Spleen (tissue), 11 donors: Measurements from ENCODE around the gene GLUL. TPM values are rescaled to one million over a fixed set of nuclear protein-coding genes. Genes with fewer than 3 reads are reported as not detected.

ENCODE experiments used
- DNase-seq: peaks from one replicate; pipeline ENCODE4 v3.0.0-alpha.2; 2020
- H3K27ac ChIP-seq, 8 donors: fragments of 200-600 bp; sonication (generic) in 7 of 8; 1 replicate in 4 of 8; 2 replicates in 4 of 8; pipeline versions ENCODE4 v1.5.0 to v1.8.0; 2016 to 2021; ENCODE audit warnings: inconsistent platforms in 4 of 8, mild to moderate bottlenecking in 4 of 8, moderate library complexity in 1 of 8
- H3K27me3 ChIP-seq, 7 donors: fragments of 200-600 bp; sonication (generic) in 6 of 7; replicated peaks in 1 of 7; 1 replicate in 4 of 7; 2 replicates in 3 of 7; pipeline versions ENCODE4 v1.5.0 to v1.8.0; 2016 to 2021; ENCODE audit warnings: inconsistent platforms in 3 of 7, mild to moderate bottlenecking in 1 of 7
- H3K36me3 ChIP-seq, 6 donors: fragments of 200-600 bp; sonication (generic) in 5 of 6; 1 replicate in 4 of 6; 2 replicates in 2 of 6; pipeline versions ENCODE4 v1.5.0 to v1.8.0; 2016 to 2021; ENCODE audit warnings: inconsistent platforms in 2 of 6
- H3K4me1 ChIP-seq, 6 donors: fragments of 200-600 bp; sonication (generic) in 5 of 6; 1 replicate in 3 of 6; 2 replicates in 3 of 6; pipeline versions ENCODE4 v1.5.0 to v1.8.0; 2016 to 2021; ENCODE audit warnings: inconsistent platforms in 3 of 6
- H3K4me3 ChIP-seq, 8 donors: fragments of 200-600 bp; sonication (generic) in 7 of 8; 1 replicate in 4 of 8; 2 replicates in 4 of 8; pipeline versions ENCODE4 v1.5.0 to v1.8.0; 2016 to 2021; ENCODE audit warnings: inconsistent platforms in 4 of 8, mild to moderate bottlenecking in 4 of 8, moderate library complexity in 2 of 8
- H3K9me3 ChIP-seq, 8 donors: fragments of 200-600 bp; sonication (generic) in 7 of 8; 1 replicate in 4 of 8; 2 replicates in 4 of 8; pipeline versions ENCODE4 v1.5.0 to v1.8.0; 2016 to 2021; ENCODE audit warnings: inconsistent platforms in 4 of 8
- POLR2A ChIP-seq, 3 donors: fragments of 450-650 bp; IDR thresholded peaks; one replicate each; pipeline ENCODE4 v1.5.1; 2017; ENCODE audit warnings: antibody characterized with exemption in 3 of 3, mild to moderate bottlenecking in 1 of 3
- POLR2AphosphoS5 ChIP-seq, 3 donors: sonication (generic); formaldehyde crosslinking; IDR thresholded peaks; one replicate each; pipeline ENCODE4 v1.5.1; 2017; ENCODE audit warnings: antibody characterized with exemption in 3 of 3
- WGBS, 5 donors: extraction: QIAGEN DNeasy Blood & Tissue Kit in 3 of 5; methylation state at CpG; one replicate each; pipeline versions ENCODE4 v1.1.5 to v1.1.7; 2013 to 2018; 5-methylcytosine and 5-hydroxymethylcytosine counted together
- intact Hi-C: fragments of 100-400 bp; cut with DNase I; formaldehyde crosslinking; loops from one replicate; pipeline ENCODE4 v1.15.0; 2023; ENCODE audit warnings: low total_unique reads
- polyA plus RNA-seq, 3 donors: library from polyadenylated mRNA; stranded (reverse); fragments of 200-250 nt; gene quantifications; one replicate each; pipeline ENCODE4 v1.2.1, GENCODE V29; 2013
- total RNA-seq, 7 donors: library from RNA; depleted of rRNA in 3 of 7; stranded (reverse); fragments of >200 nt in 3 of 7; fragmentation: NEBNext Ultra II Directional in 4 of 7; extraction: Animal tissue kit (Norgen Biotek cat#: 25700) in 4 of 7; gene quantifications; one replicate each; pipeline versions ENCODE4 v1.1.0 to v1.2.1, GENCODE V29; 2016 to 2021
- TF ChIP-seq, protein P1 (sequence below), 11 experiments: fragments of 200-600 bp in 7 of 11; fragments of 450-650 bp in 4 of 11; sonication (generic) in 4 of 11; IDR thresholded peaks in 8 of 11; conservative IDR thresholded peaks in 3 of 11; 1 replicate in 7 of 11; 2 replicates in 4 of 11; pipeline versions ENCODE4 v1.4.0 to v1.8.0; 2016 to 2021; ENCODE audit warnings: antibody characterized with exemption in 11 of 11, inconsistent platforms in 4 of 11, mild to moderate bottlenecking in 1 of 11
- donor health status: healthy with polysubstance abuse.
- donor health status: DM: no; HTN: no; CAD: no; lungs with moderate emphysema.
- donor health status: DM: no; HTN: no; CAD: no.
- donor health status: Bipolar disorder and iron deficiency.
- donor health status: healthy.
- donor health status: DM: no; HTN: no; CAD: no.
- donor health status: DM: yes; HTN: yes; CAD: no.

Gene GLUL
- total and polyA plus RNA-seq, 10 donors, result 113 to 2,370 (median 1,240) TPM

DNA sequence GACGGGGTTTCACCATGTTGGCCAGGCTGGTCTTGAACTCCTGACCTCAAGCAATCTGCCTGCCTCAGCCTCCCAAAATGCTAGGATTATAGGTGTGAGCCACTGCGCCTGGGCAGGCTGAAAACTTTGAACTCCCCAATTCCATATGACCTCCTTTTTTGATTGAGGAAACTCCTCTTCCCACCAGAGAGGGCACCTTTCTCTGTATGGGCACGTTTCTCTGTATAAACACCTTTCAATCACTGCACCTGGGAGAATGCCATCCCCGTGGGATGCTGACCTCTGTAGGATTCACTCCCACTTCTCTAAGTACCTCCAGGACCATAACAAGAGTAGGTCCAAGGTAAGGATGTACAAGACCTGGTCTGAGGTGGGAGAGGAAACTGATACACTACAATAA lies 18.5 kb upstream of the GLUL start:
- no peak overlapping the region for H3K27ac ChIP-seq
- no peaks in the 10 kb centered on the region for H3K36me3 ChIP-seq
- H3K4me3 ChIP-seq, result no peak overlapping the region
- DNase-seq, result no peak
- H3K4me1 ChIP-seq, result no peaks in the 10 kb centered on the region
- H3K27me3 ChIP-seq, result peaks cover 0 to 34% (median 0%) of the 10 kb centered on the region in 7 donors
- H3K9me3 ChIP-seq, result peaks cover 0 to 11% (median 0%) of the 10 kb centered on the region in 8 donors
- TF ChIP-seq POLR2AphosphoS5 (IDR thresholded peaks at IDR 0.05), result no peak
- TF ChIP-seq, protein P1, sequence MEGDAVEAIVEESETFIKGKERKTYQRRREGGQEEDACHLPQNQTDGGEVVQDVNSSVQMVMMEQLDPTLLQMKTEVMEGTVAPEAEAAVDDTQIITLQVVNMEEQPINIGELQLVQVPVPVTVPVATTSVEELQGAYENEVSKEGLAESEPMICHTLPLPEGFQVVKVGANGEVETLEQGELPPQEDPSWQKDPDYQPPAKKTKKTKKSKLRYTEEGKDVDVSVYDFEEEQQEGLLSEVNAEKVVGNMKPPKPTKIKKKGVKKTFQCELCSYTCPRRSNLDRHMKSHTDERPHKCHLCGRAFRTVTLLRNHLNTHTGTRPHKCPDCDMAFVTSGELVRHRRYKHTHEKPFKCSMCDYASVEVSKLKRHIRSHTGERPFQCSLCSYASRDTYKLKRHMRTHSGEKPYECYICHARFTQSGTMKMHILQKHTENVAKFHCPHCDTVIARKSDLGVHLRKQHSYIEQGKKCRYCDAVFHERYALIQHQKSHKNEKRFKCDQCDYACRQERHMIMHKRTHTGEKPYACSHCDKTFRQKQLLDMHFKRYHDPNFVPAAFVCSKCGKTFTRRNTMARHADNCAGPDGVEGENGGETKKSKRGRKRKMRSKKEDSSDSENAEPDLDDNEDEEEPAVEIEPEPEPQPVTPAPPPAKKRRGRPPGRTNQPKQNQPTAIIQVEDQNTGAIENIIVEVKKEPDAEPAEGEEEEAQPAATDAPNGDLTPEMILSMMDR (IDR thresholded peaks at IDR 0.05 in 8 of 11, conservative IDR thresholded peaks at IDR 0.05 in 3 of 11), result no peak
- TF ChIP-seq POLR2A (IDR thresholded peaks at IDR 0.05), result no peak
- intact Hi-C loops, result no loop called here
- WGBS, 5 donors, result 67 to 83% (median 70%) methylated on average over 4 of the region's 4 CpGs

DNA sequence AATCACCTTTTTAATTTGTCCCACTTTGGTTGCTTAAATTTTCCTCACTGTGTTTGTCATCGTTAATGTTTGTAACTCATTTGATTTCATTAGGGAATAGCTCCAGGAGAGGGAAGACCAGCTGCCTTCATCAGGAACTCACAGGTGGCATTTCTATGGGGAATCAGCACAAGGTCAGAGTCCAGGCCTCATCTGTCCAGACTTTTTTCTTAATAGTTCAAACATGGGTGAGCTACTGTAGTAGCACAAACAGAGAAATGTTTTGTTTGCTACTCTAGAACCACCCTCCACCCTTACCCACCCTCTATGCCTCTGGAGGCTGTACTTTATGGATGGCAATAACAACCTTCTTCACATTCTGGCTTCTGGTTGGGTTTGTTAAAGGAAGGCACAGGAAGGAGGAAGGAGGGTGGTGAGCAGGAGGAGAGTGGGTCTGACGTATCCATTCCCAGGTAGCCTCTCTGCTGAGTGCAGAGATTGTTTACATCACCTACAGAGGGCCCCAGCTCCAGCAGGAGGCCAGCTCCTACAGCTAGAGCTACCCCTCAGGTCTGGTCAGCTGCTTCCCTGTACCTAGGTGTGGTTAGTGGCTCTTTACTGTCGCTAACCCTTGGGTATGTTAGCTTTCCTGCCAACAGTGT lies 17.0 kb upstream of the GLUL start:
- H3K4me1 ChIP-seq, result no peaks in the 10 kb centered on the region
- DNase-seq, result no peak
- H3K36me3 ChIP-seq, result no peaks in the 10 kb centered on the region
- no peak overlapping the region for H3K27ac ChIP-seq
- peaks cover 0 to 24% (median 0%) of the 10 kb centered on the region in 7 donors for H3K27me3 ChIP-seq
- TF ChIP-seq POLR2AphosphoS5 (IDR thresholded peaks at IDR 0.05) (no peak), POLR2A (IDR thresholded peaks at IDR 0.05) (no peak)
- TF ChIP-seq, protein P1 (IDR thresholded peaks at IDR 0.05 in 8 of 11, conservative IDR thresholded peaks at IDR 0.05 in 3 of 11), result no peak
- no peak overlapping the region for H3K4me3 ChIP-seq
- peaks cover 0 to 11% (median 0%) of the 10 kb centered on the region in 8 donors for H3K9me3 ChIP-seq
- 64 to 77% (median 69%) methylated on average over 3 of the region's 3 CpGs for WGBS, 5 donors
- intact Hi-C loops, result no loop called here

DNA sequence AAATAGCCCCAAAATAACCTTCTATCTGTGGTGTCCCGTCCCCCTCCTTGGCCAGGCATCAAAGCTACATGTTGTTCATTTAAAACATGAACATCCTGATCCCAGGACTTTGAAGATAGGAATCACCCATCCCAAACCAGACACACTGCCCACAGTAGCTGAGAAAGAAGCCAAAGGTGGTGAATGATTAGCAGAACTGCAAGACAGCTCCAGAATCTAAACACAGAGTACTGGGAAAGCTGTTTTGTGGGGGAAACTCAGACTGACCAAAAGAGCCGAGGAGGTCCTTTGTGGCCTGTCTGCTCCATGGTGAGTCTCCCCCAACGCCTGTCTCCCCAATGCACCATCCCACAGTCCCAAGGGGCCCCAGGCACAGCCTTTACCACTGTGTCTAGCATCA lies 16.1 kb upstream of the GLUL start:
- DNase-seq, result no peak
- H3K27ac ChIP-seq, result no peak overlapping the region
- no peaks in the 10 kb centered on the region for H3K36me3 ChIP-seq
- TF ChIP-seq POLR2AphosphoS5 (IDR thresholded peaks at IDR 0.05), result no peak
- TF ChIP-seq, protein P1 (IDR thresholded peaks at IDR 0.05 in 8 of 11, conservative IDR thresholded peaks at IDR 0.05 in 3 of 11), result no peak
- peaks cover 0 to 23% (median 0%) of the 10 kb centered on the region in 7 donors for H3K27me3 ChIP-seq
- 47 to 69% (median 57%) methylated on average over 3 of the region's 3 CpGs for WGBS, 5 donors
- intact Hi-C loops, result no loop called here
- no peak overlapping the region for H3K4me3 ChIP-seq
- H3K4me1 ChIP-seq, result no peaks in the 10 kb centered on the region
- H3K9me3 ChIP-seq, result peaks cover 0 to 11% (median 0%) of the 10 kb centered on the region in 8 donors

DNA sequence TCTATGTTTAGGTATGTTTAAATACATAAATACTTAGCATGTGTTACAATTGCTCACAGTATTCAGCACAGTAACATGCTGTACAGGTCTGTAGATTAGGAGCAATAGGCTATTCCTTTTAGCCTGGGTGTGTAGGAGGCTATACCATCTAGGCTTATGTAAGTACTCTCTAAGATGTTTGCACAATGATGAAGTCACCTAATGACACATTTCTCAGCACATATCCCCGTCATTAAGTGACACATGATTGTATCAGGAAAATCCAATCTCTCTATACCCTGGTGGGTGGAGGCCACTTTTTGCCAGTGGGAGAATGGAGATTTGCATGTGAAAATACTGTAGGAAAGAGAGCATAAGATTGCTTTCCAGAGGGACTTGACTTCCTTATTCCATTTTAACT lies 14.4 kb upstream of the GLUL start:
- TF ChIP-seq, protein P1 (IDR thresholded peaks at IDR 0.05 in 8 of 11, conservative IDR thresholded peaks at IDR 0.05 in 3 of 11), result no peak
- TF ChIP-seq POLR2A (IDR thresholded peaks at IDR 0.05), result no peak
- no peak for TF ChIP-seq POLR2AphosphoS5 (IDR thresholded peaks at IDR 0.05)
- 77 to 88% (median 78%) methylated on average over 1 of the region's 1 CpG for WGBS, 5 donors

More for the DNA sequence above, 14.4 kb upstream of the GLUL start:
- Histone ChIP-seq H3K4me1 (no peaks in the 10 kb centered on the region), H3K27me3 (peaks cover 0 to 27% (median 0%) of the 10 kb centered on the region in 7 donors), H3K4me3 (no peak overlapping the region), H3K27ac (no peak overlapping the region), H3K36me3 (no peaks in the 10 kb centered on the region), H3K9me3 (peaks cover 0 to 11% (median 0%) of the 10 kb centered on the region in 8 donors)
- DNase-seq, result no peak
- intact Hi-C loops, result no loop called here
